ENCODE data around the gene COLEC11.
"Not testable (repeated sequence)": the region's sequence is repeated elsewhere in the genome, so short reads cannot be mapped to it uniquely, and the experiment has no call there.

COLEC11 gene

DNA sequence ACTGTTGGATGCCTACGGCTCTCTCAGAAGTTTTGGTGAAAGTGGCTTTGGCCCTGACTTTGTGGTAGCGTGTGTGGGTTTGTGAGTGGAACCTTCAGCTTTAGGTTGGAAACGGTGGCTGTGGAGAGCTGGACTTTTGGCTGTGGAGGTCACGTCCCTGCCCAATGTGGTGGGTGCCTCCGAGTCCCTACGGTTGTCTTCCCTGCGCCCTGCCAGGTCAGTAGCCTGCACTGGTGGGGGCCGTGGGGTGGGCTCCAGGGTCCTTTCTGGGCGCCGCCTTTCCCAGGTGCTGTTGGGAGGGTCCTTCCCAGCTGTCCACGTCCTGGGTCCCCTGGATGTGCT is 11.1 kb downstream of the COLEC11 start:
- no peak overlapping the region for H3K4me3 Mint-ChIP-seq
- H3K36me3 Mint-ChIP-seq (ENCODE audit: low read depth) = no peaks in the 10 kb centered on the region
- peaks cover 7% of the 10 kb centered on the region for H3K4me1 Mint-ChIP-seq
- H3K9me3 Mint-ChIP-seq = no peaks in the 10 kb centered on the region
- H3K27me3 Mint-ChIP-seq (ENCODE audit: low read depth) = no peaks in the 10 kb centered on the region
- H3K27ac Mint-ChIP-seq = peak overlapping the region in 1 of 3 experiments; percentile 38
- TF ChIP-seq, protein P1, sequence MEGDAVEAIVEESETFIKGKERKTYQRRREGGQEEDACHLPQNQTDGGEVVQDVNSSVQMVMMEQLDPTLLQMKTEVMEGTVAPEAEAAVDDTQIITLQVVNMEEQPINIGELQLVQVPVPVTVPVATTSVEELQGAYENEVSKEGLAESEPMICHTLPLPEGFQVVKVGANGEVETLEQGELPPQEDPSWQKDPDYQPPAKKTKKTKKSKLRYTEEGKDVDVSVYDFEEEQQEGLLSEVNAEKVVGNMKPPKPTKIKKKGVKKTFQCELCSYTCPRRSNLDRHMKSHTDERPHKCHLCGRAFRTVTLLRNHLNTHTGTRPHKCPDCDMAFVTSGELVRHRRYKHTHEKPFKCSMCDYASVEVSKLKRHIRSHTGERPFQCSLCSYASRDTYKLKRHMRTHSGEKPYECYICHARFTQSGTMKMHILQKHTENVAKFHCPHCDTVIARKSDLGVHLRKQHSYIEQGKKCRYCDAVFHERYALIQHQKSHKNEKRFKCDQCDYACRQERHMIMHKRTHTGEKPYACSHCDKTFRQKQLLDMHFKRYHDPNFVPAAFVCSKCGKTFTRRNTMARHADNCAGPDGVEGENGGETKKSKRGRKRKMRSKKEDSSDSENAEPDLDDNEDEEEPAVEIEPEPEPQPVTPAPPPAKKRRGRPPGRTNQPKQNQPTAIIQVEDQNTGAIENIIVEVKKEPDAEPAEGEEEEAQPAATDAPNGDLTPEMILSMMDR (IDR thresholded peaks at IDR 0.05; ENCODE audit: unreplicated experiment in 3 of 3) = no peak

DNA sequence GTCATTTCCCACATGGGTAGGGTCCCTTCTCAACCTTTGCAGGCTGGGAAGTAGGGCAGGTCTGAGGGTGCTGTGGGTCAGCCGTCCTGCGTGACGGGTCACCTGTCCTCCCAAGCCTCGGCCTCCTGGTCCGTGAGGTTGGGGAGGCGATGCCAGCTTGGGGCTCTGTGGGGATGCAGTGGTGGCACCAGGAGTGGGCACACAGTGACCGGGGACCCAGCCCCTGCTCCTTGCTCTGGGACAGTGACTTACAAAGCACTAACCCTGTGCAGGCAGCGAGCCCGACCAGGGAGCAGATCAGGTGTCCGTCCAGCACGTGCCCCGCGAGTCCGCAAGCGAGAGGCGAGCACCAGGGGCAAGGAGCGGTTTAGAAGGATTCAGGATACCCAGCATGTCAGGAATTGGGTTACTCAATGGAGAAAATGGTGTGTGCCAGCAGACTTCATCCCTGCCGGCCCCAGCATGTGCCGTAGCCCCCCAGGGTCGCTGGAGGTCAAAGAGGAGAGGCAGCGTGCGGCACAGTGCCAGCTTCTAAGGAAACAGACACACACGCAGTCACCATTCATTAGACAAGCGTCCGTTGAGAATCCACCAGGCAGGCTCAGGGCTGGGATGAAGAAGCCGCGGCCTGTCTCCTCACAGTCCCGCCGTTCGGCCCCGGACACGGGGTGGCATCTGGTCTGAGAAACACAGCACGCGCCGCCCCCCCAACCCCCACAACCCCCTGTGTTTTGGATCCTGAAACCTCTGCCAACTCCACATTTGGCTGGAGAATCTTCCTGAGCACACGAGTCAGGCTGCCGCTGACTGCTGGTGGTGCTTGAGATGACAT is 11.7 kb downstream of the COLEC11 start:
- Mint-ChIP-seq H3K4me1 (peaks cover 7% of the 10 kb centered on the region), H3K27me3 (ENCODE audit: low read depth) (no peaks in the 10 kb centered on the region), H3K27ac (no peak overlapping the region), H3K9me3 (no peaks in the 10 kb centered on the region), H3K4me3 (no peak overlapping the region), H3K36me3 (ENCODE audit: low read depth) (no peaks in the 10 kb centered on the region)
- TF ChIP-seq, protein P1 (IDR thresholded peaks at IDR 0.05; ENCODE audit: unreplicated experiment in 3 of 3) = no peak

DNA sequence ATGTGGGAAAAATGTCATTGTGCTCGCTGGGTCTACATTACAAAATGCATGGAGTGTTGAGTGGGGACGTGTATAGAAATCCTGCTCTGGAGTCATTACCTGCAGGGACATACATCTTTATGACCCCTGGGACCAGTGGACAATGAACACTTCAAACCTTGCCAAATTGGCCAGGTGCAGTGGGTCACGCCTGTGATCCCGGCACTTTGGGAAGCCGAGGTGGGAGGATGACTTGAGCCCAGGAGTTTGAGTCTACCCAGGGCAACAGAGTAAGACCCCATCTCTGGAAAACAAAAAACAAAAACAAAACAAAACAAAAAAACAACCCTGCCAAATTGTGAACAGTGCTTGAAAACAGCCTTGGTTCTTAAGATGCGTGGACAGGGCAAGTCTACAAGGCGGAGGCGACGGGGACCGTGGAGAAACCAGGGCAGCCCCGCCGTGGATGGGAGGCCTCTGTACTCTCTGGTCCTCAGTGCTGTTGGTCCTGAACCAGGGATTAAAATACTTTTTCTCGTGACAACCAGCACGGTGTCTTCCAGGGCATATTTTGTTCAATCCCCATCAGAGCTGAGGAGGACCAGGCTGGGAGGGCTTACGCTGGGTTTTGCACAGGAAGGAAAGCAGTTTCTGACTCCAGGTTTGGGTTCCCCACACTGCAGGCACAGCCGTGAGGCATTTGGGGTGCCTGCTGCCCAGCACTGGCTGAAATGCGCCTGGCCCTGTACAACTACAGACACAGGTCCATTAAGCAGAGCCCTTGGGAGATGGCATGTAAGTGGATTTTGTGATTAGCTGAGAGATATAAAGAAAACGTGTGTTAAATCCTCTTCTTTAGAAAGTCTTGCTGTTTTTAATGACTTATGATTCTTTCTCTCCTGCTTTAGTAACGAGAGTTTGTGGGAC is 13.7 kb downstream of the COLEC11 start:
- Mint-ChIP-seq H3K4me1 (peaks cover 7% of the 10 kb centered on the region), H3K4me3 (no peak overlapping the region), H3K27ac (no peak overlapping the region), H3K27me3 (ENCODE audit: low read depth) (peaks cover 3% of the 10 kb centered on the region), H3K9me3 (peaks cover 7% of the 10 kb centered on the region), H3K36me3 (ENCODE audit: low read depth) (no peaks in the 10 kb centered on the region)
- TF ChIP-seq, protein P1 (IDR thresholded peaks at IDR 0.05; ENCODE audit: unreplicated experiment in 3 of 3) = no peak

DNA sequence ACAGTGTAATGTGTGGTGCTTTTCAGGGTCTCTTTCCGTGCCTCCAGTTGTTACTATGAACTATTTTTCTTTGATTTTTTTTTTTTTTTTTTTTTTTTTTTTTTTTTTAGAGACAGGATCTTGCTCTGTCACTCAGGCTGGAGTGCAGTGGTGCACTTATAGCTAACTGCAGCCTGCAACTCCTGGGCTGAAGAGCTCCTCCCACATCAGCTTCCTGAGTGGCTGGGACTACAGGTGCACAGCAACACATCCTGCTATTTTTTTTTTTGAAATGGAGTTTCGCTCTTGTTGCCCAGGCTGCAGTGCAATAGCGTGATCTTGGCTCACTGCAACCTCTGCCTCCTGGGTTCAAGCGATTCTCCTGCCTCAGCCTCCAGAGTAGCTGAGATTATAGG is 14.4 kb downstream of the COLEC11 start:
- H3K27ac Mint-ChIP-seq; H3K4me3 Mint-ChIP-seq; H3K27me3 Mint-ChIP-seq (ENCODE audit: low read depth); H3K36me3 Mint-ChIP-seq (ENCODE audit: low read depth); H3K4me1 Mint-ChIP-seq; H3K9me3 Mint-ChIP-seq: not testable (repeated sequence)

DNA sequence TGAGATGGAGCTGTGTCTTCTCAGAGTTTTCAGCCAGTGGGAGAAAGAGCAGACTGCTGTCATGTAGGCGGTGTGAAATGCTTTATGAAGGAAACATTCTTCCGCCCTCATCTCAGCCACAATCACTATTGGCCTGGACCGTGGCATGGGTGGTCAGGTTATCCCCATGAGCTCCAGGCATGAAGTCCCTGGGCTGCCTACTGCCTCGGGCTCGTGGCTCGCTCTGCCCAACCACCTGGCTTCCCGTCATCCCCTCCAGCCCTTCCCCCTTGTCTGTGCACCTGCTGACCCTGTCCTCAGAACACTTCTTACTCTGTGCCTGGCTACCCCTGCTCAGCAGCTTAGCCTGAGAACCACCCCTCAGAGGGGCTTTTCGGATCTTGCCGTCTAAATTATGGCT is 15.5 kb downstream of the COLEC11 start:
- Mint-ChIP-seq H3K4me1 (peaks cover 7% of the 10 kb centered on the region), H3K27me3 (ENCODE audit: low read depth) (peaks cover 3% of the 10 kb centered on the region), H3K9me3 (peaks cover 13% of the 10 kb centered on the region), H3K4me3 (no peak overlapping the region), H3K27ac (no peak overlapping the region), H3K36me3 (ENCODE audit: low read depth) (peaks cover 3% of the 10 kb centered on the region)
- TF ChIP-seq, protein P1 (IDR thresholded peaks at IDR 0.05; ENCODE audit: unreplicated experiment in 3 of 3) = no peak

DNA sequence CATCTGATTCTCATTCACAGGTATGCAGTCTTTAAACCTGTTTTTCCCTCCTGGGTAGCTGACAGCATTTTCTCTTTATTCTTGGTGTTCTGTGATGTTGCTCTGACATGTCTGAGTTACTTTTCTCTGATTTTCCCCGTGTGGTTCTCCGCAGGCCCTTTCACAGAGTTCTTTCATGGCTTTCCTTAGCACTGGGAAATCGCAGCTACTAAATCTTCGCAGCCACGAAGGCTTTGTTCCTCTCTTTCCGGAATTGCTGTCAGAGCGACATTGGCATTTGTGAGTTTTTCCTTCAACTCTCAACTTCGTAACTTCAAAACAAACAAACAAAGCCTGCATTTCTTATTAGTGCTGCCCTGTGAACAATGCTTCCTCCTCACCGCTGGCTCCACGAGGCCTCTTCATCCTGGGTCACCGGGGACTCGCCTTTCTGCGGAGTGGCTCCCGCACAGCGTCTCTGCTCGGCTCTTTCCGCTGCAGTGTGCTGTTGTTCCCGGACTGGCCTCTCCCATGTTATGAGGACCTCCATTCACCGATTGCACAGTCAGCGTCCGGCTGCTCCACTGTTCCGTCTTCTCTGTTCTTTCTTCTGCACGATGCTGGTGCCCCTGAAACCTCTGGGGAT is 16.1 kb downstream of the COLEC11 start:
- Mint-ChIP-seq H3K27me3 (ENCODE audit: low read depth) (peaks cover 3% of the 10 kb centered on the region), H3K9me3 (peaks cover 13% of the 10 kb centered on the region), H3K4me3 (no peak overlapping the region), H3K4me1 (peaks cover 7% of the 10 kb centered on the region), H3K27ac (peak overlapping the region in 1 of 3 experiments; percentile 47), H3K36me3 (ENCODE audit: low read depth) (peaks cover 3% of the 10 kb centered on the region)
- TF ChIP-seq, protein P1 (IDR thresholded peaks at IDR 0.05; ENCODE audit: unreplicated experiment in 3 of 3) = no peak
